GM12878 (cell line): ENCODE data around the gene CTNNA2. TPM values are rescaled to one million over a fixed set of nuclear protein-coding genes. Genes with fewer than 3 reads are reported as not detected.

Experiments used
- ATAC-seq: fragments of 200-7000 bp; cut with Tn5 transposase; 3 replicates; pipeline ENCODE4 v1.9.1; 2020; ENCODE audit warnings: mild to moderate bottlenecking, moderate library complexity
- BruUV-seq: library from RNA; stranded (reverse); fragments of 400-500 nt; replicated peaks from 2 replicates; lab custom pipeline; 2021; lab: Mats Ljungman, UMichigan
- CTCF ChIA-PET: fragments of 300-600 bp; sonication (Branson Sonifier 250); formaldehyde crosslinking; extraction: SDS; loops from one replicate; lab custom pipeline; 2021; ENCODE audit warnings: inconsistent platforms; lab: Yijun Ruan, JAX
- POLR2A ChIA-PET: fragments of 350-600 bp; formaldehyde crosslinking; extraction: SDS; loops from one replicate; lab custom pipeline; 2021; ENCODE audit warnings: inconsistent platforms; lab: Charles Lee
- RAD21 ChIA-PET: fragments of 300-600 bp; sonication (Branson Sonifier 250); formaldehyde crosslinking; loops from one replicate; lab custom pipeline; 2023; ENCODE audit warnings: antibody characterized with exemption; ENCODE audit not compliant: unreplicated experiment; lab: Charles Lee
- SMC1A ChIA-PET: fragments of 300-600 bp; sonication (Branson Sonifier 250); formaldehyde crosslinking; loops from one replicate; lab custom pipeline; 2023; ENCODE audit not compliant: unreplicated experiment, uncharacterized antibody; lab: Charles Lee
- DNase-seq: peaks from one replicate; pipeline ENCODE4 v3.0.0-alpha.2; 2011; ENCODE audit warnings: low read depth, low spot score
- FAIRE-seq: peaks from 3 replicates; lab custom pipeline; 2011; peaks lifted over from hg19 to GRCh38; lab: Jason Lieb, UNC
- H2AFZ ChIP-seq: 2 replicates; pipeline ENCODE4 v1.6.0; 2011; ENCODE audit warnings: low read depth, low read length, control low read depth; ENCODE audit not compliant: control insufficient read depth
- H3K27ac ChIP-seq: 2 replicates; pipeline ENCODE4 v1.5.1; 2011; ENCODE audit warnings: control low read depth; ENCODE audit not compliant: control insufficient read depth, insufficient read depth
- H3K27me3 ChIP-seq, 2 experiments: replicated peaks in 1 of 2; 2 replicates each; pipeline versions ENCODE4 v1.6.0 to v1.6.1; 2011; ENCODE audit warnings: low read length in 1 of 2; ENCODE audit not compliant: control insufficient read depth in 2 of 2, insufficient read depth in 2 of 2
- H3K36me3 ChIP-seq, 2 experiments: 2 replicates each; pipeline ENCODE4 v1.5.1; 2011; ENCODE audit warnings: low read length in 1 of 2; ENCODE audit not compliant: control insufficient read depth in 2 of 2, insufficient read depth in 2 of 2
- H3K4me1 ChIP-seq: 2 replicates; pipeline ENCODE4 v1.6.1; 2011; ENCODE audit warnings: mild to moderate bottlenecking, low read length, moderate library complexity, mixed read lengths; ENCODE audit not compliant: control insufficient read depth, insufficient read depth
- H3K4me2 ChIP-seq: 2 replicates; pipeline ENCODE4 v1.6.0; 2011; ENCODE audit warnings: control low read depth; ENCODE audit not compliant: control insufficient read depth, insufficient read depth
- H3K4me3 ChIP-seq: fragments of 200-600 bp; sonication (generic); 2 replicates; pipeline ENCODE4 v1.5.1; 2016
- H3K79me2 ChIP-seq: 2 replicates; pipeline ENCODE4 v1.6.0; 2011; ENCODE audit warnings: low read length; ENCODE audit not compliant: control insufficient read depth, insufficient read depth
- H3K9ac ChIP-seq: 2 replicates; pipeline ENCODE4 v1.8.0; 2011; ENCODE audit warnings: low read length, control low read depth, mixed read lengths; ENCODE audit not compliant: control insufficient read depth, insufficient read depth
- H3K9me3 ChIP-seq: replicated peaks from 3 replicates; pipeline ENCODE4 v1.5.1; 2011; ENCODE audit warnings: mild to moderate bottlenecking, low read length; ENCODE audit not compliant: control insufficient read depth, insufficient read depth
- H4K20me1 ChIP-seq: 2 replicates; pipeline ENCODE4 v1.6.0; 2011; ENCODE audit not compliant: control insufficient read depth, insufficient read depth
- BCL11A ChIP-seq: IDR thresholded peaks from 2 replicates; pipeline ENCODE4 v1.6.1; 2011; ENCODE audit warnings: low read depth, low read length
- BMI1 ChIP-seq: fragments of 450-650 bp; IDR thresholded peaks from 2 replicates; pipeline ENCODE4 v1.6.1; 2016; ENCODE audit warnings: mild to moderate bottlenecking, moderate library complexity, borderline replicate concordance
- CHD1 ChIP-seq: IDR thresholded peaks from 2 replicates; pipeline ENCODE4 v1.6.1; 2012; ENCODE audit warnings: low read depth, low read length, improper control_type of control experiment
- HDAC6 ChIP-seq: fragments of 200-600 bp; sonication (generic); IDR thresholded peaks from one replicate; pipeline ENCODE4 v1.8.0; 2017; ENCODE audit warnings: antibody characterized with exemption; ENCODE audit not compliant: unreplicated experiment
- IKZF1 ChIP-seq: fragments of 450-650 bp; conservative IDR thresholded peaks from 2 replicates; pipeline ENCODE4 v1.6.1; 2017; ENCODE audit warnings: antibody characterized with exemption, mild to moderate bottlenecking
- JUNB ChIP-seq: IDR thresholded peaks from 2 replicates; pipeline ENCODE4 v1.6.1; 2016; ENCODE audit warnings: antibody characterized with exemption, mild to moderate bottlenecking
- MEF2B ChIP-seq: fragments of 450-650 bp; IDR thresholded peaks from 2 replicates; pipeline ENCODE4 v1.6.1; 2018; ENCODE audit warnings: mild to moderate bottlenecking, moderate library complexity; ENCODE audit not compliant: partially characterized antibody, poor library complexity, severe bottlenecking
- MYC ChIP-seq: IDR thresholded peaks from 2 replicates; pipeline ENCODE4 v1.6.1; 2011; ENCODE audit warnings: mild to moderate bottlenecking, low read length, moderate library complexity, inconsistent platforms; ENCODE audit not compliant: insufficient read depth, insufficient replicate concordance, insufficient read length, severe bottlenecking
- NBN ChIP-seq: fragments of 450-650 bp; IDR thresholded peaks from 2 replicates; pipeline ENCODE4 v1.6.1; 2016
- NFXL1 ChIP-seq: fragments of 450-650 bp; IDR thresholded peaks from 2 replicates; pipeline ENCODE4 v1.6.1; 2017; ENCODE audit warnings: antibody characterized with exemption, mild to moderate bottlenecking, borderline replicate concordance
- RB1 ChIP-seq: fragments of 450-650 bp; formaldehyde crosslinking; IDR thresholded peaks from 2 replicates; pipeline ENCODE4 v1.6.1; 2017; ENCODE audit warnings: mild to moderate bottlenecking, borderline replicate concordance
- RCOR1 ChIP-seq: conservative IDR thresholded peaks from 2 replicates; pipeline ENCODE4 v1.6.1; 2012; ENCODE audit warnings: low read depth, low read length, improper control_type of control experiment
- SMC3 ChIP-seq: IDR thresholded peaks from 2 replicates; pipeline ENCODE4 v1.6.1; 2011; ENCODE audit warnings: low read length, improper control_type of control experiment, borderline replicate concordance
- STAT3 ChIP-seq: IDR thresholded peaks from 2 replicates; pipeline ENCODE4 v1.6.1; 2011; ENCODE audit warnings: low read depth, low read length, improper control_type of control experiment
- TAF1 ChIP-seq: IDR thresholded peaks from 2 replicates; pipeline ENCODE4 v1.6.1; 2011; ENCODE audit warnings: mild to moderate bottlenecking, low read depth, low read length, borderline replicate concordance
- TBL1XR1 ChIP-seq: IDR thresholded peaks from 2 replicates; pipeline ENCODE4 v1.6.1; 2012; ENCODE audit warnings: low read depth, low read length, improper control_type of control experiment
- WGBS: methylation state at CpG from one replicate; pipeline ENCODE4 v1.1.6; 2016; ENCODE audit warnings: low lambda C conversion rate; ENCODE audit not compliant: insufficient replicate concordance, insufficient coverage; ENCODE audit errors: missing lambda C conversion rate; 5-methylcytosine and 5-hydroxymethylcytosine counted together
- in situ Hi-C: fragments of 300-500 bp; cut with MboI; formaldehyde crosslinking; loops from 9 replicates; pipeline ENCODE4 v1.14.3; 2018; ENCODE audit warnings: mixed read lengths
- intact Hi-C: fragments of 100-400 bp; cut with micrococcal nuclease; formaldehyde crosslinking; loops from one replicate; pipeline ENCODE4 v1.14.2; 2022; ENCODE audit not compliant: unreplicated experiment
- polyA plus RNA-seq, 11 experiments: library from polyadenylated mRNA; depleted of rRNA in 4 of 11; unstranded in 6 of 11; stranded (reverse) in 5 of 11; fragments of >200 nt; fragmentation: Nextera tagmentation in 4 of 11; fragmentation: Illumina TruSeq in 1 of 11; extraction: Ambion mirVana in 4 of 11; extraction: Trizol in 1 of 11; gene quantifications; 1 replicate in 1 of 11; 2 replicates in 10 of 11; pipeline versions ENCODE4 v1.2.1 to v1.2.3, GENCODE V29; 2011 to 2016; ENCODE audit warnings: inconsistent platforms in 2 of 11, missing spikeins in 2 of 11, low read depth in 1 of 11
- total RNA-seq, 4 experiments: library from RNA; depleted of rRNA in 3 of 4; stranded (reverse); fragments of >200 nt in 3 of 4; fragmentation: Illumina TruSeq in 1 of 4; extraction: Trizol in 1 of 4; gene quantifications; 2 replicates each; pipeline versions ENCODE4 v1.2.1 to v1.2.3, GENCODE V29; 2013 to 2021
- TF ChIP-seq, protein P1 (sequence below): fragments of 450-650 bp; IDR thresholded peaks from 2 replicates; pipeline ENCODE4 v1.6.1; 2017; ENCODE audit warnings: antibody characterized with exemption, mild to moderate bottlenecking, moderate library complexity
- TF ChIP-seq, protein P2 (sequence below): fragments of 450-650 bp; IDR thresholded peaks from 2 replicates; pipeline ENCODE4 v1.6.1; 2014; ENCODE audit warnings: mild to moderate bottlenecking
- TF ChIP-seq, protein P3 (sequence below): fragments of 450-650 bp; IDR thresholded peaks from 2 replicates; pipeline ENCODE4 v1.6.1; 2017; ENCODE audit warnings: mild to moderate bottlenecking

The CTNNA2 gene
- total and polyA plus RNA-seq, 10 of the 15 experiments (the other 5 are each of a cell fraction or from before 2014, with no cell fraction given): 2.4 to 36.2 (median 6.6) TPM

DNA sequence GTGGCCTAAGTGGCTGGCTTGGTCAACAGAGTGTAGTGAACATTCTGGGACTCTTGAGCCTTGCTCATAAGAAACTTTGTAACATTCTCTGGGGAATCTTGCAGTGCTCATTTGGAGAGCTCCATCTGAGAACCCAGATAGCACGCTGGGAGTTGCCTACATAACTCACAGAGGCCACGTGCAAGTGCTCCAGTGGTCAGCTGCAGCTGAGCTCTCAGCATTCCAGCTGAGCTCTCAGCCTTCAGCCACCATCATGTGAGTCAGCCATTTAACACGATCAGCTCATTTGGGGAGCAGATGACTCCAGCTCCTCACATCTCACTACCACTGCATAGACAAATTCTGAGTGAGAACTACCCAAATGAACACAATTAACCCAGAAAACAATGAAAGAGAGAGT, 25.5 kb upstream of the CTNNA2 start:
- Histone ChIP-seq H3K4me2 (no peak overlapping the region), H3K9ac (no peak overlapping the region), H4K20me1 (no peaks in the 10 kb centered on the region), H3K79me2 (no peaks in the 10 kb centered on the region), H3K4me3 (no peak overlapping the region), H3K4me1 (no peaks in the 10 kb centered on the region), H3K27ac (no peak overlapping the region), H3K27me3 (no peaks in the 10 kb centered on the region), H2AFZ (no peak overlapping the region), H3K36me3 (no peaks in the 10 kb centered on the region), H3K9me3 (no peaks in the 10 kb centered on the region)
- in situ Hi-C loops: no loop called here
- WGBS: 7% methylated on average over 3 of the region's 3 CpGs
- POLR2A ChIA-PET: no interaction called here
- ATAC-seq (no peak), DNase-seq (no peak), FAIRE-seq (no peak)
- intact Hi-C loops: no loop called here
- RAD21 ChIA-PET: no interaction called here
- CTCF ChIA-PET: no interaction called here
- no TSS peak for BruUV-seq
- SMC1A ChIA-PET: no interaction called here
- no peak for TF ChIP-seq IKZF1
- no peak for TF ChIP-seq BCL11A
- no peak for TF ChIP-seq TAF1
- no peak for TF ChIP-seq RCOR1
- TF ChIP-seq, protein P1, sequence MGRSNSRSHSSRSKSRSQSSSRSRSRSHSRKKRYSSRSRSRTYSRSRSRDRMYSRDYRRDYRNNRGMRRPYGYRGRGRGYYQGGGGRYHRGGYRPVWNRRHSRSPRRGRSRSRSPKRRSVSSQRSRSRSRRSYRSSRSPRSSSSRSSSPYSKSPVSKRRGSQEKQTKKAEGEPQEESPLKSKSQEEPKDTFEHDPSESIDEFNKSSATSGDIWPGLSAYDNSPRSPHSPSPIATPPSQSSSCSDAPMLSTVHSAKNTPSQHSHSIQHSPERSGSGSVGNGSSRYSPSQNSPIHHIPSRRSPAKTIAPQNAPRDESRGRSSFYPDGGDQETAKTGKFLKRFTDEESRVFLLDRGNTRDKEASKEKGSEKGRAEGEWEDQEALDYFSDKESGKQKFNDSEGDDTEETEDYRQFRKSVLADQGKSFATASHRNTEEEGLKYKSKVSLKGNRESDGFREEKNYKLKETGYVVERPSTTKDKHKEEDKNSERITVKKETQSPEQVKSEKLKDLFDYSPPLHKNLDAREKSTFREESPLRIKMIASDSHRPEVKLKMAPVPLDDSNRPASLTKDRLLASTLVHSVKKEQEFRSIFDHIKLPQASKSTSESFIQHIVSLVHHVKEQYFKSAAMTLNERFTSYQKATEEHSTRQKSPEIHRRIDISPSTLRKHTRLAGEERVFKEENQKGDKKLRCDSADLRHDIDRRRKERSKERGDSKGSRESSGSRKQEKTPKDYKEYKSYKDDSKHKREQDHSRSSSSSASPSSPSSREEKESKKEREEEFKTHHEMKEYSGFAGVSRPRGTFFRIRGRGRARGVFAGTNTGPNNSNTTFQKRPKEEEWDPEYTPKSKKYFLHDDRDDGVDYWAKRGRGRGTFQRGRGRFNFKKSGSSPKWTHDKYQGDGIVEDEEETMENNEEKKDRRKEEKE: no peak
- no peak for TF ChIP-seq CHD1
- TF ChIP-seq SMC3: no peak
- TF ChIP-seq JUNB: no peak
- no peak for TF ChIP-seq MEF2B
- TF ChIP-seq, protein P2, sequence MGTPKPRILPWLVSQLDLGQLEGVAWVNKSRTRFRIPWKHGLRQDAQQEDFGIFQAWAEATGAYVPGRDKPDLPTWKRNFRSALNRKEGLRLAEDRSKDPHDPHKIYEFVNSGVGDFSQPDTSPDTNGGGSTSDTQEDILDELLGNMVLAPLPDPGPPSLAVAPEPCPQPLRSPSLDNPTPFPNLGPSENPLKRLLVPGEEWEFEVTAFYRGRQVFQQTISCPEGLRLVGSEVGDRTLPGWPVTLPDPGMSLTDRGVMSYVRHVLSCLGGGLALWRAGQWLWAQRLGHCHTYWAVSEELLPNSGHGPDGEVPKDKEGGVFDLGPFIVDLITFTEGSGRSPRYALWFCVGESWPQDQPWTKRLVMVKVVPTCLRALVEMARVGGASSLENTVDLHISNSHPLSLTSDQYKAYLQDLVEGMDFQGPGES: no peak
- TF ChIP-seq NBN: no peak
- no peak for TF ChIP-seq RB1
- no peak for TF ChIP-seq HDAC6
- no peak for TF ChIP-seq NFXL1
- no peak for TF ChIP-seq MYC
- no peak for TF ChIP-seq BMI1
- no peak for TF ChIP-seq STAT3
- TF ChIP-seq, protein P3, sequence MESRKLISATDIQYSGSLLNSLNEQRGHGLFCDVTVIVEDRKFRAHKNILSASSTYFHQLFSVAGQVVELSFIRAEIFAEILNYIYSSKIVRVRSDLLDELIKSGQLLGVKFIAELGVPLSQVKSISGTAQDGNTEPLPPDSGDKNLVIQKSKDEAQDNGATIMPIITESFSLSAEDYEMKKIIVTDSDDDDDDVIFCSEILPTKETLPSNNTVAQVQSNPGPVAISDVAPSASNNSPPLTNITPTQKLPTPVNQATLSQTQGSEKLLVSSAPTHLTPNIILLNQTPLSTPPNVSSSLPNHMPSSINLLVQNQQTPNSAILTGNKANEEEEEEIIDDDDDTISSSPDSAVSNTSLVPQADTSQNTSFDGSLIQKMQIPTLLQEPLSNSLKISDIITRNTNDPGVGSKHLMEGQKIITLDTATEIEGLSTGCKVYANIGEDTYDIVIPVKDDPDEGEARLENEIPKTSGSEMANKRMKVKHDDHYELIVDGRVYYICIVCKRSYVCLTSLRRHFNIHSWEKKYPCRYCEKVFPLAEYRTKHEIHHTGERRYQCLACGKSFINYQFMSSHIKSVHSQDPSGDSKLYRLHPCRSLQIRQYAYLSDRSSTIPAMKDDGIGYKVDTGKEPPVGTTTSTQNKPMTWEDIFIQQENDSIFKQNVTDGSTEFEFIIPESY: no peak
- TF ChIP-seq TBL1XR1: no peak
